H9 (cell line): ENCODE results near the gene CHAF1A. TPM values are rescaled to one million over a fixed set of nuclear protein-coding genes. Genes with fewer than 3 reads are reported as not detected.
A peak's percentile ranks its signal among the peaks of the same experiment; 100 is the strongest.

Source experiments
- DNase-seq: peaks from one replicate; pipeline ENCODE4 v3.0.0-alpha.2; 2017
- H2AFZ ChIP-seq: one replicate; pipeline ENCODE4 v1.6.1; 2013; ENCODE audit warnings: mild to moderate bottlenecking, low read length, control low read depth, moderate library complexity
- H2AK5ac ChIP-seq: 2 replicates; pipeline ENCODE4 v1.6.1; 2013; ENCODE audit warnings: low read length, control low read depth, mixed read lengths; ENCODE audit not compliant: insufficient read length
- H2BK120ac ChIP-seq: one replicate; pipeline ENCODE4 v1.6.1; 2013; ENCODE audit warnings: low read depth, mild to moderate bottlenecking, low read length, control low read depth, inconsistent platforms; ENCODE audit not compliant: poor library complexity, severe bottlenecking
- H2BK12ac ChIP-seq: 2 replicates; pipeline ENCODE4 v1.6.1; 2013; ENCODE audit warnings: low read length, control low read depth, mixed read lengths, low read depth; ENCODE audit not compliant: insufficient read length
- H2BK15ac ChIP-seq: 2 replicates; pipeline ENCODE4 v1.6.1; 2013; ENCODE audit warnings: low read depth, low read length, control low read depth
- H2BK20ac ChIP-seq: one replicate; pipeline ENCODE4 v1.6.1; 2013; ENCODE audit warnings: low read depth, mild to moderate bottlenecking, low read length, control low read depth, inconsistent platforms; ENCODE audit not compliant: poor library complexity, severe bottlenecking
- H2BK5ac ChIP-seq: 2 replicates; pipeline ENCODE4 v1.6.1; 2013; ENCODE audit warnings: low read length, control low read depth, mixed read lengths; ENCODE audit not compliant: insufficient read length
- H3K14ac ChIP-seq: 2 replicates; pipeline ENCODE4 v1.6.1; 2013; ENCODE audit warnings: low read length, control low read depth; ENCODE audit not compliant: insufficient read depth
- H3K18ac ChIP-seq: 2 replicates; pipeline ENCODE4 v1.6.1; 2013; ENCODE audit warnings: low read depth, mild to moderate bottlenecking, mixed read lengths, low read length, control low read depth; ENCODE audit not compliant: insufficient read length
- H3K23ac ChIP-seq: 2 replicates; pipeline ENCODE4 v1.6.1; 2013; ENCODE audit warnings: low read length, control low read depth, mixed read lengths, low read depth; ENCODE audit not compliant: insufficient read length
- H3K23me2 ChIP-seq: 2 replicates; pipeline ENCODE4 v1.6.1; 2013; ENCODE audit warnings: low read depth, mild to moderate bottlenecking, mixed read lengths, low read length, control low read depth; ENCODE audit not compliant: insufficient read length, poor library complexity, severe bottlenecking
- H3K27ac ChIP-seq: 2 replicates; pipeline ENCODE4 v1.5.1; 2013; ENCODE audit warnings: low read length, control low read depth, mixed read lengths, low read depth; ENCODE audit not compliant: insufficient read length
- H3K27me3 ChIP-seq: 2 replicates; pipeline ENCODE4 v1.6.1; 2013; ENCODE audit warnings: low read length, control low read depth, inconsistent platforms; ENCODE audit not compliant: insufficient read depth
- H3K4ac ChIP-seq: 2 replicates; pipeline ENCODE4 v1.6.1; 2013; ENCODE audit warnings: low read depth, mild to moderate bottlenecking, control low read depth, inconsistent platforms, low read length, moderate library complexity
- H3K4me1 ChIP-seq: 2 replicates; pipeline ENCODE4 v1.6.1; 2013; ENCODE audit warnings: low read length, control low read depth, inconsistent platforms; ENCODE audit not compliant: insufficient read depth
- H3K4me2 ChIP-seq: 2 replicates; pipeline ENCODE4 v1.6.1; 2013; ENCODE audit warnings: low read length, control low read depth, mixed read lengths; ENCODE audit not compliant: insufficient read length, insufficient read depth
- H3K56ac ChIP-seq: 2 replicates; pipeline ENCODE4 v1.6.1; 2013; ENCODE audit warnings: low read depth, mild to moderate bottlenecking, mixed read lengths, low read length, control low read depth; ENCODE audit not compliant: insufficient read length
- H3K79me1 ChIP-seq: 2 replicates; pipeline ENCODE4 v1.6.1; 2013; ENCODE audit warnings: low read depth, mild to moderate bottlenecking, moderate library complexity, low read length, control low read depth, inconsistent platforms; ENCODE audit not compliant: insufficient read depth, poor library complexity, severe bottlenecking
- H3K79me2 ChIP-seq: 2 replicates; pipeline ENCODE4 v1.6.1; 2013; ENCODE audit warnings: low read length, control low read depth, inconsistent platforms; ENCODE audit not compliant: insufficient read depth
- H3K9ac ChIP-seq: 2 replicates; pipeline ENCODE4 v1.6.1; 2013; ENCODE audit warnings: low read length, control low read depth, mixed read lengths; ENCODE audit not compliant: insufficient read length; ENCODE audit errors: extremely low read depth
- H3K9me3 ChIP-seq: one replicate; pipeline ENCODE4 v1.6.1; 2013; ENCODE audit warnings: low read depth, low read length, inconsistent platforms; ENCODE audit not compliant: control insufficient read depth
- H3T11ph ChIP-seq: one replicate; pipeline ENCODE4 v1.6.1; 2013; ENCODE audit warnings: mild to moderate bottlenecking, low read length, control low read depth, inconsistent platforms
- H4K20me1 ChIP-seq: one replicate; pipeline ENCODE4 v1.6.1; 2013; ENCODE audit not compliant: control insufficient read depth, insufficient read length, insufficient read depth
- H4K5ac ChIP-seq: 2 replicates; pipeline ENCODE4 v1.6.1; 2013; ENCODE audit warnings: low read depth, mild to moderate bottlenecking, mixed read lengths, low read length, control low read depth; ENCODE audit not compliant: insufficient read length
- H4K8ac ChIP-seq: replicated peaks from 2 replicates; pipeline ENCODE4 v1.6.1; 2013; ENCODE audit warnings: low read length, control low read depth, mixed read lengths, low read depth; ENCODE audit not compliant: insufficient read length
- H4K91ac ChIP-seq: 2 replicates; pipeline ENCODE4 v1.6.1; 2013; ENCODE audit warnings: low read depth, mild to moderate bottlenecking, moderate library complexity, mixed read lengths, low read length, control low read depth; ENCODE audit not compliant: insufficient read length
- H3K27ac Mint-ChIP-seq, 3 experiments: 2 replicates in 2 of 3; 3 replicates in 1 of 3; pipeline ENCODE4 v1.8.0; 2020 to 2021; ENCODE audit warnings: mixed read lengths in 3 of 3, mild to moderate bottlenecking in 1 of 3, moderate library complexity in 1 of 3
- H3K27me3 Mint-ChIP-seq: 2 replicates; pipeline ENCODE4 v1.8.0; 2021; ENCODE audit warnings: low read depth, mild to moderate bottlenecking, moderate library complexity, mixed read lengths
- H3K36me3 Mint-ChIP-seq, 3 experiments: 2 replicates in 2 of 3; 3 replicates in 1 of 3; pipeline ENCODE4 v1.8.0; 2020 to 2021; ENCODE audit warnings: low read depth in 3 of 3, mixed read lengths in 3 of 3; ENCODE audit not compliant: insufficient read depth in 1 of 3
- H3K4me1 Mint-ChIP-seq, 2 experiments: 2 replicates each; pipeline ENCODE4 v1.8.0; 2020; ENCODE audit warnings: mixed read lengths in 2 of 2
- H3K4me3 Mint-ChIP-seq, 2 experiments: 2 replicates in 1 of 2; 3 replicates in 1 of 2; pipeline ENCODE4 v1.8.0; 2020 to 2021; ENCODE audit warnings: mild to moderate bottlenecking in 2 of 2, mixed read lengths in 2 of 2, moderate library complexity in 1 of 2
- H3K9me3 Mint-ChIP-seq, 2 experiments: 2 replicates in 1 of 2; 3 replicates in 1 of 2; pipeline ENCODE4 v1.8.0; 2020; ENCODE audit warnings: mild to moderate bottlenecking in 2 of 2, mixed read lengths in 2 of 2, moderate library complexity in 1 of 2
- CTCF ChIP-seq: fragments of 200-600 bp; sonication (generic); conservative IDR thresholded peaks from 3 replicates; pipeline ENCODE4 v1.8.0; 2021; ENCODE audit warnings: antibody characterized with exemption, mild to moderate bottlenecking
- WGBS: extraction: QIAGEN DNeasy Blood & Tissue Kit; methylation state at CpG from one replicate; pipeline ENCODE4 v1.1.7; 2013; ENCODE audit warnings: missing lambda C conversion rate, low lambda C conversion rate, mixed read lengths; ENCODE audit not compliant: insufficient read length; ENCODE audit errors: extremely low coverage; 5-methylcytosine and 5-hydroxymethylcytosine counted together
- total RNA-seq: library from RNA; stranded (reverse); gene quantifications from 2 replicates; pipeline ENCODE4 v1.2.1, GENCODE V29; 2021

Gene CHAF1A
- total RNA-seq, 1 experiment from 2014 or later: 143 TPM

- no peaks in the 10 kb centered on the region for H4K20me1 ChIP-seq
- no peak overlapping the region for H4K91ac ChIP-seq
- peaks cover 6% of the 10 kb centered on the region for H3K79me1 ChIP-seq
- H3K9ac ChIP-seq: no peak overlapping the region
- no peak overlapping the region for H2BK12ac ChIP-seq
- no peaks in the 10 kb centered on the region; the same call in 1 of the 2 replicates for H3K27me3 Mint-ChIP-seq
- H3K14ac ChIP-seq: no peak overlapping the region; the same call in 1 of the 2 replicates
- peaks cover 24 to 46% of the 10 kb centered on the region in 2 experiments for H3K4me1 Mint-ChIP-seq
- H2AK5ac ChIP-seq: no peak overlapping the region
- no peak overlapping the region for H3K56ac ChIP-seq
- no peak overlapping the region for H2BK5ac ChIP-seq
- peaks cover 3 to 14% (median 5%) of the 10 kb centered on the region in 3 experiments; a peak in 5 of 7 replicates for H3K36me3 Mint-ChIP-seq
- WGBS: no CpG with 5 or more reads among the region's 16 CpGs
- H3K9me3 Mint-ChIP-seq: no peaks in the 10 kb centered on the region
- no peak overlapping the region for H3K23ac ChIP-seq
- peaks cover 12% of the 10 kb centered on the region; the same call in 1 of the 2 replicates for H3K79me2 ChIP-seq
- no peak for TF ChIP-seq CTCF
- no peak for DNase-seq
- no peak overlapping the region for H3K18ac ChIP-seq
- H2BK20ac ChIP-seq: no peak overlapping the region
- no peak overlapping the region for H2BK120ac ChIP-seq
- H2BK15ac ChIP-seq: no peak overlapping the region
- no peaks in the 10 kb centered on the region for H3K27me3 ChIP-seq
- no peak overlapping the region for H4K8ac ChIP-seq
- H3K27ac Mint-ChIP-seq: peak overlapping the region in 2 of 3 experiments; percentile 9 to 35; a peak in 1 of 7 replicates
- no peak overlapping the region for H3K4me3 Mint-ChIP-seq
- H3K27ac ChIP-seq: no peak overlapping the region
- H3K4me1 ChIP-seq: no peaks in the 10 kb centered on the region; the same call in 1 of the 2 replicates
- no peak overlapping the region for H3K4ac ChIP-seq
- H4K5ac ChIP-seq: no peak overlapping the region
- no peaks in the 10 kb centered on the region for H3K23me2 ChIP-seq
- no peak overlapping the region for H3T11ph ChIP-seq
- no peak overlapping the region for H3K4me2 ChIP-seq
- H3K9me3 ChIP-seq: no peaks in the 10 kb centered on the region
- no peak overlapping the region for H2AFZ ChIP-seq
Measured at GRCh38 chr19:4388337-4389063, 13.9 kb upstream of the CHAF1A start.
